ENCODE results near the gene PANK4.
"Not testable (repeated sequence)": the region's sequence is repeated elsewhere in the genome, so short reads cannot be mapped to it uniquely, and the experiment has no call there.

The PANK4 gene

GRCh38 chr1:2558420-2558819, 32.0 kb upstream of the PANK4 start:
- no peak for DNase-seq

DNA sequence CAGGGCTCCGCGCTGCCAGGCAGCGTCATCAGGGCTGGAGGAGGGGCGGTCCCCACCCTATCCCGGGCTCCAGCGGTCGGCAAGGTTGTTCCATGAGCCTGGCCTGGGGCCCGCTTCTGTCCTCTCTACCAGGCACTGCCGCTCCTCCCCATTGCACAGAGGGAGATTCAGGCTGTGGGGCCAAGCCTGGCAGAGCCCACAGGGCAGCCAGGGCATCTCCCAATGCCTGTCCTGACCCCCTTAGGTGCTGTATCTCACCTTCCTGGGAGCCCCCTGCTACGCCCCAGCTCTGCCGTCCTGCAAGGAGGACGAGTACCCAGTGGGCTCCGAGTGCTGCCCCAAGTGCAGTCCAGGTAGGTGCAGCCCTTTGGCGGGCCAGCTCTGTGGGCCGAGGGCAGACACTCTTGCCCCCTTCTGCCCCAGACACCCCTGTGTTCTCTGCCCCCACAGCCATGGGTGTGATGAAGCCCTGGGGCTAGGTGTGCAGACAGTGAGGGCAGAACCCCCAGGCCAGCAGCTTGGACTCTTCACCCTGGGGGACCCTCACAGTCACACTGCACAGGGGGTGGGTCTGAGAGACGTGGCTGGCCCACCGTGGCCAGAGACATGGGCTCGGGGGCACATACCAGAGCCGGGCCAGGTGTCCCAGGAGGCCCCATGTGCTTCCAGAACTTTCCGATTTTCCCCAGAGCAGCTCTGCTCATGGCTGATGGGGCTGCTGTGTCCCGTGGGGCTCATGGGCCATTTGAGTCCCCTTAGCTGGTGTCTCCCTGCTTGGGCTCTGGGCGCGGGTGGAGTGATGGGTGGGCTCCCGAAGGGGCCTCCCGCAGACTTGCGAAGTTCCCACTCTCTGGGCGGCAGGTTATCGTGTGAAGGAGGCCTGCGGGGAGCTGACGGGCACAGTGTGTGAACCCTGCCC, 31.3 kb upstream of the PANK4 start:
- no peak for DNase-seq

GRCh38 chr1:2556678-2557481, 30.5 kb upstream of the PANK4 start:
- DNase-seq: peak; percentile 17 to 31

- DNase-seq: peak; percentile 66 to 78
Observed at GRCh38 chr1:2556277-2556677, 29.9 kb upstream of the PANK4 start, which contains the start of gene TNFRSF14. Gene TNFRSF14, plus strand, starts transcription at chr1:2556371. Its CDS starts 294 bp downstream, at chr1:2556665.

DNA sequence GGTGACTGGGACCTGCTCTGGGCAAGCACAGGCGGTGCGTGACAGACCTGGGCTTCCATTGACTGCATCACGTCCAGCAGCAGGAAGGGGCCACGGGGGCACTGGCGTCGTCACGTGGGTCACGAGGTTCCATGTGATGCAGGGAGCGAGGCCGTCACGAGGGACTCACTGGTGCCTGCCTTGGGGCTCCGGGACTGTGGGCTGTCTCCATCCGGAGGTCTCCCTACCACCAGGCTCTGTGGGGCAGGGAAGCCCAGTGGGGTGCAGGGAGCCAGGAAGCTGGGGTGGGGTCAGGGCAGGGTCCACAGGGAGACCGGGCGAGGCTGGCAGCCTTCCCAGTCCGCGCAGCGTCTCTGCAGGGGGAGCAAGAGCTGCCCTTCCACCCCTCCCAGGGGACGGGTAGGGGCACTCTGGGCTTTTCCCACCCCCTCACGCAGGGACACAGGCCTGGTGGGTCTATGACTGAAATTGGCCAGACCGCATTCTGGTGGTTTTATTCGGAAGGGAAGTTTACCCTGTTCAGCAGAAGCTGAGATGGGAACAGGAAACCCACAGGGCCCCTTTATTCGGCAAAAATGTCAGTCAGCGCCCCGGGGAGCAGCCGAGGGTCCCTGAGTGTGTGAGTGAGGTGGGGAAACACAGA, 29.4 kb upstream of the PANK4 start:
- peak; percentile 63 to 64 for DNase-seq

GRCh38 chr1:2554621-2555387, 28.4 kb upstream of the PANK4 start:
- peak; percentile 46 to 53 for DNase-seq

DNA sequence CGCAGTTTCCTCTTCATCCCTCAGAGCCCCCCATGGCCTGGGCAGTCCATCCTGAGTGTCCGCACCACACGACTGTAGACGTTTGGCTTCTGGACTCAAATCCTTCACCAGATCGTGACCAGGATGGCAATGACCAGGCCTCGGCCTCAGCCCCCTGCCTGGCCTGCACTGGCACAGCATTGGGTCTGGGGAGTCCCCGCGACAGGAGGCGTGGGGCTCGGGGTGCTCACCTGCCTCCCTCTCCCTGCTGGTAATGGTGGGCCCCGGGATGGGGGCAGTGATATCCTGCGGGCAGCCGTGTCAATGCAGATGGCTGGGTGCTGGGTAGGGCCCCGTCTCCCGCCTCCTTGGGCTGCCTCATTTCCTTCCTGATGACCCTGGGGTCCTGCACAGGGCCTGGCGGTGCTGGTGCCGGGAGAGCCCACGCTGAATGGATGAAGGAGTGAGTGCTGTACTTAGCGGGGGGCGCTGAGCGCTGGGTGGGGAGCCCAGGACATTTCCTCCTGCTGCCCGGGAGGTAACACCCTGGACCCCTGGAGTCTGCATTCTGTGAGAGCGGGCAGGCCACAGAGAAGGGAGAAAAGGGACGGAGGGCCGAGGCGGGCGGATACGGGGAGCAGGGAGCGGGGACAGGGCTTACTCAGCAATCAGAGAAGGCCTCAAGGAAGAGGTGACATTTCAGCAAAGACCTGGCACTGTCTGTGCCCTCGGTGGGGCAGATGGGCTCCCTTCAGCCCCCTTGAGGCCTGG, 27.6 kb upstream of the PANK4 start:
- DNase-seq: no peak

GRCh38 chr1:2553076-2553475, 26.7 kb upstream of the PANK4 start:
- not testable (repeated sequence) for DNase-seq

- no peak for DNase-seq
Observed at GRCh38 chr1:2552189-2552588, 25.8 kb upstream of the PANK4 start.

DNA sequence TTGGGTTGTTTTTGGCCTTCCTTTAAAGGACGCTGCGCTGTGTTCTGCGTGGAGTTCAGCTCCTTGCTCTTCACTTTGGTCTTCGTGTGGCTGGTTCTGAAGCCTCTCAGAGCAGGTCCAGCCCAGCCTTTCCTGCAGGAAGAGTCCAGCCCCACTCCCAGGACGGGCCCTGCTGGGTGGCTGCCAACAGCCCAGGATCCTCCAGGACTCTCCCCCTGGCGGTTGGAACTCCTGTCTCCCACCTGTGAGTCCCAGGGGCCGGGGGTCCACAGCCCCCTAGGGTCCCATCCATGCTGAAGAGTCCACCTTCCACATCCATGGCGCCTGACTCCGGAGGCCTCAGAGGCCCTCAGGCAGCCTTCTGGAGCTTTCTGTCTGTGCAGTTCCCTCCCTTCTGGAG, 25.1 kb upstream of the PANK4 start:
- not testable (repeated sequence) for DNase-seq

- not testable (repeated sequence) for DNase-seq
Observed at GRCh38 chr1:2550309-2550861, 24.0 kb upstream of the PANK4 start.

DNA sequence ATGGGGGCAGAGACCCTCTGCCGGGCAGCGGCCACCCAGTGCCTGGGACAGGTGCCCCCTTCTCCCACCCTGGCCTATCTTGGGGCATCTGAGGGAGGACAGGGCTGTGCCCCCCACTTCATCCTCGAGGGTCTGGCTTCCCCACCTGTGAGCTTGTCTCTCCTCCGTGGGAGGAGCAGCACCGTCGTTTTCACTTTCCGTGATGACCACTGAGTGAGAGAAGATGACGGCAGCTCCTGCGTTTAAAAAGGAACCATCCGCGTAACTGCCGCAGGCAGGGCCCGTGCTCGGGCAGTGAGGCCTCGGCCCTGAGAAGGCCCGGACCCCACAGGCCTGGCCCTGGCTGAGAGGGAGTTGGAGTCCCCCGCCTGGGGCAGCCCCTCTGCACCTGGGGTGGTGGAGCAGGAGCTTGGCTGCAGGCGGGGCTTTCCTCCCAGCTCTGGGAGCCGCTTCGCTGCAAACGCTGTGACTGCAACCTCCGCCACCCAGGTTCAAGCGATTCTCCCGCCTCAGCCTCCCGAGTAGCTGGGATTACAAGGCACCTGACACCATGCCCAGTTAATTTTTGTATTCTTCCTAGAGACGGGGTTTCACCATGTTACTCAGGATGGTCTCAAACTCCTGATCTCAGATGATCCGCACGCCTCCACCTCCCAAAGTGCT, 23.1 kb upstream of the PANK4 start:
- DNase-seq: not testable (repeated sequence)

DNA sequence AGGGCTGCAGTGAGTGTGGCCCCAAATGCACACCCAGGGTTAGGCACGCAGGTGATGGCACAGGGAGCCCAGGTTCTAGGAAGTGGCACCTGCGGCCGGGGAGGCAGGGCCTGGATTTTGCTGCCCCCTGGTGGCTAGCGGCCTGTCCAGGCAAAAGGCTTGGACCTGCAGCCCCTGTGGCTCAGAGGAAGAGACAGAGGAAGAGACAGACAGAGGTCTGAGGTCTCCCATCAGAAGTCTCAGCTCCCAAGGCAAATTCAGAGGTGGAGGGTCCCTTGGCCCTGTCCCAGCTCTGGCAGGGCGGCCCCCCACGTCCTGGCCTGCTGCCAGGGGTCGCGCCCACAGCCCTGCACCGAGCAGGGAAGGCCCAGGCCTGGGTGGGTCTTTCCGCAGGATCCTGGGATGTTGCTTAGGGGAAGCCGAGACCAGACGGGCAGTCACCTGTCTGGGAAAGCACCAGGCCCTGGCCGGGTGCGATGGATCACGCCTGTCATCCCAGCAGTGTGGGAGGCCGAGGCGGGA, 21.7 kb upstream of the PANK4 start:
- peak; percentile 78 to 82 for DNase-seq

DNA sequence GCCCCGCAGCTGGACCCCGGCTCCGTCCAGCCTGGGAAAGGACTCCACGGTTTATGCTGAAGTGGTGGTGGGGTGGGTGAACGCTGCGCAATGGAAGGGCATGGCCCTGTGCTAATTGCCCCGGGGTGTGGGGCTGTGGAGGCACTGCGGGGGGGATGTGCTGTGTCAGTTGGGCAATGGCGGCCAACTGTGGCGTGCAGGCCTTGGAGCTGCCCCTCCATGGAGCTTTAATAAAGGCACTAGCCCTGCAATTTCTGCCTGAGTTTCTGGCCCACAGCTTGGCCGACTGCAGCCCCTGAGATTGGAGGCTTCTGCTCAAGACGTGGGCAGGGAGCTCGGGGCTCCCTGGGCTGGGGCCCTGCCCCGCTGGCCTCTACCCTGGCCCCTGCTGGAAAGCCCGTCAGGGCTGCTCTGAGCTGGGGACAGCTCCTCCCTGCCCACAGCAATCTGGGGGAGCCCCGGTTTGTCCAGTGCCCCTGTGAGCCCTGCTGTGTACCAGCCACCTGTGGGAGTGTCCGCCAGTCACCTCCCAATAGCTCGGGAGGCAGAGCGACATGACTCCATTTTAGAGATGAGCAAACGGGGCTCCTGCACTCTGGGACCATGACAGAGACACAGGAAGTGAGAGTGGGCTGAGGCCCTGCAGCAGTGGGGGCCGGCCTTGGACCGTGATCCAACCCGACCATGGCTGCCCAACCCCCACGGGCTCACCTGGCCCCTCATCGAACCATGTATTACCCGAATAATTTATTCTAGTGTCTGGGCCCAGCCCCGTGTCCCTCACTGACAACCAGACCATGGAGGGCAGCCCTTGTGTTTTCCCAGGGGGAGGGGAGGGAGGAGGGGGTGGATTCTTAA, 21.0 kb upstream of the PANK4 start:
- peak; percentile 34 to 43 for DNase-seq

GRCh38 chr1:2546515-2547209, 20.3 kb upstream of the PANK4 start:
- peak; percentile 75 to 82 for DNase-seq

DNA sequence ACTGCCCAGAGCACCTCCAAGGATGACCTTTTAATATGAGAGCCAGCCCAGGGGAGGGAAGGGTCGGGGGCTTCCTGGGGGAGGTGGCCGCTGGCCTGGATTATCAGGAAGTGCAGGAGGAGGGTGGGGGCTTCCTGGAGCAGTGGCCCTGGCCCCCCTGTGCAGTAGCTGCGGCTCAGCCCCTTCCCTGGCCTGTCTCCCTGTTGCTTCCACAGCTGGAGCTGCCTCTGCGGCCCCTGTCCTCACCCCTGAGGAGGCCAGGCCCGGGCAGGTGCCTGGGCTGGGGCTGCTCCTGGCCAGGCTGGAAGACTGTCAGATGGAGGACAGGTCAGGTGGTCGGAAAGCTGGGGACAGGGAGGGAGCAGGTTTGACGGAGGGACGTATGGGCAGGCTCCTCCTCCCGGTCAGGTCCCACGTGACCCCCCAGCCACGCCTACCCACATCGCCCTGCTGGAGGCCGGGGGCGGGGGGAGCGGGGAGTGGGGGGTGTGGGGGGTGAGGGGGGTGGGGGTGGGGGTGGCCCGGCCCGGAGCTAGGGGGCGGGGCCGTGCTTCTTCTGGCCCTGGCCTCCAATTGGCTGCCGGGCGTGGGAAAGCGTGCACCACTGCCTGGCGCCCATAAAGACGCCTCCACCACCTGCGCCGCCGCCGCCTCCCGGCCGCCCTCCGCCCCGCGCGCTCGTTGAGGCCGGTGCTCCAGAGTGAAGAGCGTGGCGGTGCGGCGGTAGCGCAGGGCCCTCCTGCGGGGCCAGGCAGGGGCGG, 19.5 kb upstream of the PANK4 start:
- peak; percentile 83 to 89 for DNase-seq

GRCh38 chr1:2544875-2545640, 18.7 kb upstream of the PANK4 start:
- no peak for DNase-seq

Measured in stimulated activated CD4-positive, alpha-beta T cell treated with anti-CD3 and anti-CD28 coated beads, Interleukin-4, amount 100 ng/mL, for 4 hours (primary cell).